A549 treated with Hydrocortisone at 1 μM for 4 hours (cell line): ENCODE results near the gene RASIP1. TPM values are rescaled to one million over a fixed set of nuclear protein-coding genes. Genes with fewer than 3 reads are reported as not detected.

Experiments
- total RNA-seq: library from RNA; stranded (reverse); fragments of 200-300 nt; extraction: Qiagen RNA extraction; gene quantifications from 5 replicates; pipeline ENCODE4 v1.2.3, GENCODE V29; 2022

RASIP1 gene, protein sequence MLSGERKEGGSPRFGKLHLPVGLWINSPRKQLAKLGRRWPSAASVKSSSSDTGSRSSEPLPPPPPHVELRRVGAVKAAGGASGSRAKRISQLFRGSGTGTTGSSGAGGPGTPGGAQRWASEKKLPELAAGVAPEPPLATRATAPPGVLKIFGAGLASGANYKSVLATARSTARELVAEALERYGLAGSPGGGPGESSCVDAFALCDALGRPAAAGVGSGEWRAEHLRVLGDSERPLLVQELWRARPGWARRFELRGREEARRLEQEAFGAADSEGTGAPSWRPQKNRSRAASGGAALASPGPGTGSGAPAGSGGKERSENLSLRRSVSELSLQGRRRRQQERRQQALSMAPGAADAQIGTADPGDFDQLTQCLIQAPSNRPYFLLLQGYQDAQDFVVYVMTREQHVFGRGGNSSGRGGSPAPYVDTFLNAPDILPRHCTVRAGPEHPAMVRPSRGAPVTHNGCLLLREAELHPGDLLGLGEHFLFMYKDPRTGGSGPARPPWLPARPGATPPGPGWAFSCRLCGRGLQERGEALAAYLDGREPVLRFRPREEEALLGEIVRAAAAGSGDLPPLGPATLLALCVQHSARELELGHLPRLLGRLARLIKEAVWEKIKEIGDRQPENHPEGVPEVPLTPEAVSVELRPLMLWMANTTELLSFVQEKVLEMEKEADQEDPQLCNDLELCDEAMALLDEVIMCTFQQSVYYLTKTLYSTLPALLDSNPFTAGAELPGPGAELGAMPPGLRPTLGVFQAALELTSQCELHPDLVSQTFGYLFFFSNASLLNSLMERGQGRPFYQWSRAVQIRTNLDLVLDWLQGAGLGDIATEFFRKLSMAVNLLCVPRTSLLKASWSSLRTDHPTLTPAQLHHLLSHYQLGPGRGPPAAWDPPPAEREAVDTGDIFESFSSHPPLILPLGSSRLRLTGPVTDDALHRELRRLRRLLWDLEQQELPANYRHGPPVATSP
- total RNA-seq, result 0.31 to 0.66 TPM (median 0.43 TPM) in 5 replicates

DNA sequence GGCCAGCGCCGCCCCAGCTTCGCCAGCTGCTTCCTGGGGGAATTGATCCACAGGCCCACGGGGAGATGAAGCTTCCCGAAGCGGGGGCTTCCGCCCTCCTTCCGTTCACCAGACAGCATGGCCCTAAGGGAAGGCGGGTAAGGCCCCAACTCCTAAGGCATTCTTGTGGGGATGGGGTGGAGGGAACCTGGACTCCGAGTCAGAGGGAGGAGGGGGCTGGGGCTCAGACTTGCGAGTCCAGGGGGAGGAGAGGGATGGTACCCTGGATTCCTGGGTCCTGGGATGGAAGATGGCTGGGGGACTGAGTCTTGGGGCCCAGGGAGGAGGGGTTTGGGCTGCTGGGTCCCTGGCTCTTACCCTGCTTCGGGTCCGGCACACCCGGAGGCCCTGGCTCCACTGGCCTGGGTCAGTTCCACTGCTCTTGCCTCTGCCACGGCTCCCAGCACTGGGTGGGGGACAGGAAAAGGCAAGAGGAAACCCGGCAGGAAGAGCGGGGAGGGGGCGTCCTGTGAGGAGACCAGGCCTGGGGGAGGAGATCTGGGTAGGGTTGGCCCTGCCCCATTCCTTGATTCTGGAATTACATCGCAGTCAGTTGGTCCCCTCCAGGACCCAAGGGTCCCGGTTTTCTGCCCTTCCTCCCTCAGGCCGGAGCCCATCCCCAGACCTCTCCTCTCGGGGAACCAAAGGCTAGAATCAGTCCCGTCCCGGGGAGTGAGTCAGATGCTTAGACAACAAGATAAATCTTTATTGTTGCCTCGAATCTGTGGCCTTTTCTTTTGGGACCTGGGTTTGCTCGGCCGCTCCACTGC lies at the start of gene RASIP1:
Gene RASIP1 (minus strand): TSS at position 447 of the 809 bp plus-strand sequence. CDS start 328 bp downstream, at position 119.

DNA sequence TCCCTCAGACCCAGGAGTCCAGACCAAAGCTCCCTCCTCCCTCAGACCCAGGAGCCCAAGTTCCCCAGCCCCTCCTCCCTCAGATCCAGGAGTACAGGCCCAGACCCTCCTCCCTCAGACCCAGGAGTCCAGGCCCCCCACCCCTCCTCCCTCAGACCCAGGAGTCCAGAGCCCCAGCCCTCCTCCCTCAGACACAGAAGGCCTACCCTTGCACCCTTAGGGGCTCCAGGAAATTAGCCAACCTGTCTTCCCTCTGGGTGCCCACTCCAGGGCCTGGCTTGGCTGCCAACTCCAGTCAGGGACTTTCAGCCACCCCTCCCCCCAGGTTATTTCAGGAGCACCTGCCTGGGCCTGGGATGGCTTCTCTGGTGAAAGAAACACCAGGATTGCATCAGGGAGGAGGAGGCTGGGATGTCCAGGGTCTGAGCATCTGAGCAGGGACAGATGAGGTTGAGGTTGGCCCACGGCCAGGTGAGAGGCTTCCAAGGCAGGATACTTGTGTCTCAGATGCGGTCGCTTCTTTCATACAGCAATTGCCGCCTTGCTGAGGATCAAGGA lies 14.8 kb upstream of the RASIP1 start, which contains the start of gene FGF21:
Gene FGF21 (plus strand): TSS at position 441 of the 558 bp plus-strand sequence. CDS start 713 bp downstream, outside the sequence.

GRCh38 chr19:48752496-48753365 lies 12.3 kb upstream of the RASIP1 start, which contains the start of gene FUT1:
FUT1 (minus strand) TSS chr19:48752641; CDS start chr19:48751281, 1,360 bp downstream.

DNA sequence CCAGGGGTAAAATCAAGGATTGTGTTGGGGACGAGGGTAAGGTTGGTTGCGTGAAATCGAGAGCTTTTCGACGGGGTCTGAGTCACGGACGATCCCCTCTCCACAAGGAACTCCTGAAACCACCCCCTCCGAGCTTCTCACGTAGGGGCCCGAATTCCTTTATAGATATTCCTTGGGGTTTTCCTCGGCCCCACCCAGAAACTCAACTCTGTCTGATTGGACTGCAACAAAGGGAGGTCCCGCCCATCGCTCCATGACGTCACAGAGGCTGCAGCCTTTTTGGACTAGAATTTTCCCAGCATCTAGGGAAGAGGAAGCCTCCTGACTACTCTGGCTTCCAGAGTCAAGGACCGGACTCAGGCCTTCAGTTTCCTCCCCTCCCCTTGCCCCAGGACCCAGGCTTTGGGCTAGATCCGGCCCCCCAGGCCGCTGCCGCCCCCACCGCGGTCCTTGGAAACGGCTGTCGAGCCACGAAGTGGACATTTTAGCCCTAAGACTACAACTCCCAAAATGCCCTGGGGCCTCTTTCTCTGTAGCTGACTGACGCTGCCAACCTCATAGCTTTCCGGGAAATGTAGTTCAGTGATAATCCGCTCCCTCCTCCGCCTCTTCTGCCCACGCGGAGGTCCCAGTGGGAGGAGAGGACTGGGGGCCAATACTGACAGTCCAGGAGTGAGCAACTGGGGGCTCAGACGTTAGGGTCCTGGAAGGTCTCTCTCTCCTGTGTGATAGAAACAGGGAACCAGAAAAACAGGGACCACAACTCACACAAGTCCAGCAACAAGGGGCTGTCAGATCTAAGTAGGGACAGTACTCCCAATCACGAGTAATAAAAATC lies 6.5 kb upstream of the RASIP1 start, which contains the start of gene IZUMO1:
Gene IZUMO1 (minus strand): TSS at position 172 of the 838 bp plus-strand sequence. CDS start 1,050 bp downstream, outside the sequence.

GRCh38 chr19:48719263-48720171 lies 20.9 kb downstream of the RASIP1 start, which contains the start of gene MAMSTR:
MAMSTR (minus strand) TSS chr19:48719725; CDS start chr19:48719031, 694 bp downstream.

GRCh38 chr19:48695743-48696352 lies 44.6 kb downstream of the RASIP1 start, which contains the start of gene FUT2:
FUT2 (plus strand) TSS chr19:48695971; CDS start chr19:48702957, 6,986 bp downstream.

DNA sequence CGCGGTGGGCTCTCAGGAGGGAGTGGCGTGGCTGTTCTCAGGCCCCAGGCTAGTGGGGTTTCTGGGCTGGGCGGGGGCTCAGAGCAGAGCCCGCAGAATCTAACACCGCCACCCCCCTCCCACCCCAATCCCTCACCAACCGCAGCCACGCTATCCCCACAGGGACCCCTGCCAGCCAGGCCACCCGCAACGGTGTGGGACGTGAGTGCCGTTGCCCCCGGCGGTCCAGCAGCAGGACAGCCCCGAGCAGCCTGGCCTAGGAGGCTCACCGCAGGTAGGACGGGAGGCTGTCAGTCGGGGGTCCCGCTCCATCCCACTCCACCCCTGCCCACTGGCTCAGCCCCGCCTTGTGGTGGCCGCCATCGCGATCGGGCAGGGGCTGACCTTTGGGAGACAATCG lies 67.4 kb downstream of the RASIP1 start, which contains the start of gene NTN5:
Gene NTN5 (minus strand): TSS at position 24 of the 400 bp plus-strand sequence. CDS start 2,031 bp downstream, outside the sequence.

Other genes with a start within 250 kb of the RASIP1 start
- 2.7 to 5.6 TPM (median 4.5 TPM) in 5 replicates for gene LMTK3, start 228.8 kb downstream of the RASIP1 start, total RNA-seq
- 12.0 to 17.5 TPM (median 14.0 TPM) in 5 replicates for gene SULT2B1, start 188.4 kb downstream of the RASIP1 start, total RNA-seq
- gene SPACA4, start 133.9 kb downstream of the RASIP1 start, total RNA-seq, result not detected in 5 replicates
- gene FAM83E, start 125.5 kb downstream of the RASIP1 start, total RNA-seq, result 0.10 to 0.36 TPM (median 0.15 TPM) in 5 replicates
- 3,143 to 3,491 TPM (median 3,212 TPM) in 5 replicates for gene RPL18, start 121.4 kb downstream of the RASIP1 start, total RNA-seq
- gene SPHK2, start 121.1 kb downstream of the RASIP1 start, total RNA-seq, result 12.5 to 17.2 TPM (median 14.5 TPM) in 5 replicates
- gene DBP, start 103.2 kb downstream of the RASIP1 start, total RNA-seq, result 1.6 to 2.3 TPM (median 1.8 TPM) in 5 replicates
- gene CA11, start 94.4 kb downstream of the RASIP1 start, total RNA-seq, result 6.7 to 12.0 TPM (median 10.7 TPM) in 5 replicates
- gene NTN5, start 67.6 kb downstream of the RASIP1 start, total RNA-seq, result 0.12 to 0.20 TPM (median 0.16 TPM) in 5 replicates
- gene FUT2, start 44.6 kb downstream of the RASIP1 start, total RNA-seq, result not detected in 5 replicates
- 0.23 to 0.53 TPM (median 0.43 TPM) in 5 replicates for gene MAMSTR, start 20.9 kb downstream of the RASIP1 start, total RNA-seq
- gene IZUMO1, start 6.3 kb upstream of the RASIP1 start, total RNA-seq, result not detected in 5 replicates
- 0.10 to 0.16 TPM (median 0.12 TPM) in 5 replicates for gene FUT1, start 12.0 kb upstream of the RASIP1 start, total RNA-seq
- gene FGF21, start 14.9 kb upstream of the RASIP1 start, total RNA-seq, result not detected in 5 replicates
- gene BCAT2, start 70.4 kb upstream of the RASIP1 start, total RNA-seq, result 50.3 to 63.4 TPM (median 60.0 TPM) in 5 replicates
- gene HSD17B14, start 95.9 kb upstream of the RASIP1 start, total RNA-seq, result 12.0 to 17.2 TPM (median 13.8 TPM) in 5 replicates
- 1.2 to 1.9 TPM (median 1.3 TPM) in 5 replicates for gene PLEKHA4, start 128.0 kb upstream of the RASIP1 start, total RNA-seq
- gene PPP1R15A, start 131.8 kb upstream of the RASIP1 start, total RNA-seq, result 74.1 to 126 TPM (median 95.1 TPM) in 5 replicates
- gene TULP2, start 158.1 kb upstream of the RASIP1 start, total RNA-seq, result not detected in 5 replicates
- 189 to 243 TPM (median 200 TPM) in 5 replicates for gene NUCB1, start 159.7 kb upstream of the RASIP1 start, total RNA-seq
- gene DHDH, start 193.1 kb upstream of the RASIP1 start, total RNA-seq, result 0.60 to 1.7 TPM (median 1.6 TPM) in 5 replicates
- 294 to 372 TPM (median 330 TPM) in 5 replicates for gene BAX, start 214.3 kb upstream of the RASIP1 start, total RNA-seq
- gene FTL, start 224.7 kb upstream of the RASIP1 start, total RNA-seq, result 16,127 to 23,622 TPM (median 17,895 TPM) in 5 replicates